Measurements from ENCODE around the gene HK3.

- no peak for TF ChIP-seq CTCF (IDR thresholded peaks at IDR 0.05; ENCODE audit: low read length)
- no peak for TF ChIP-seq EZH2 (IDR thresholded peaks at IDR 0.05; ENCODE audit: borderline replicate concordance, low read length)
Observed at GRCh38 chr5:176887252-176887849, 11.8 kb downstream of the HK3 start.

Measured in OCI-LY1 (cell line).